ENCODE results near the gene PEX26.
"Not testable (repeated sequence)": the region's sequence is repeated elsewhere in the genome, so short reads cannot be mapped to it uniquely, and the experiment has no call there.

Gene PEX26

GRCh38 chr22:18133452-18133851 is 55.7 kb downstream of the PEX26 start:
- no peak for TF ChIP-seq CTCF (IDR thresholded peaks at IDR 0.05; ENCODE audit: insufficient read depth, low read depth, low read length, missing control alignments)
- DNase-seq (ENCODE audit: low read depth), result peak; percentile 25
- no peak overlapping the region for H3K4me3 ChIP-seq (ENCODE audit: low read length)

GRCh38 chr22:18136563-18137320 is 59.0 kb downstream of the PEX26 start:
- no peak overlapping the region for H3K4me3 ChIP-seq (ENCODE audit: low read length)
- no peak for DNase-seq (ENCODE audit: low read depth)
- no peak for TF ChIP-seq CTCF (IDR thresholded peaks at IDR 0.05; ENCODE audit: insufficient read depth, low read depth, low read length, missing control alignments)

GRCh38 chr22:18141004-18141403 is 63.2 kb downstream of the PEX26 start:
- DNase-seq (ENCODE audit: low read depth); H3K4me3 ChIP-seq (ENCODE audit: low read length): not testable (repeated sequence)

- H3K4me3 ChIP-seq (ENCODE audit: low read length), result no peak overlapping the region
- no peak for DNase-seq (ENCODE audit: low read depth)
- no peak for TF ChIP-seq CTCF (IDR thresholded peaks at IDR 0.05; ENCODE audit: insufficient read depth, low read depth, low read length, missing control alignments)
Observed at GRCh38 chr22:18144105-18144504, 66.3 kb downstream of the PEX26 start.

- H3K4me3 ChIP-seq (ENCODE audit: low read length), result no peak overlapping the region
- no peak for DNase-seq (ENCODE audit: low read depth)
- no peak for TF ChIP-seq CTCF (IDR thresholded peaks at IDR 0.05; ENCODE audit: insufficient read depth, low read depth, low read length, missing control alignments)
Observed at GRCh38 chr22:18145676-18146388, 68.0 kb downstream of the PEX26 start.

GRCh38 chr22:18146389-18146753 is 68.6 kb downstream of the PEX26 start:
- no peak for DNase-seq (ENCODE audit: low read depth)
- no peak overlapping the region for H3K4me3 ChIP-seq (ENCODE audit: low read length)
- TF ChIP-seq CTCF (IDR thresholded peaks at IDR 0.05; ENCODE audit: insufficient read depth, low read depth, low read length, missing control alignments), result no peak

GRCh38 chr22:18147791-18148190 is 70.0 kb downstream of the PEX26 start:
- no peak for DNase-seq (ENCODE audit: low read depth)
- TF ChIP-seq CTCF (IDR thresholded peaks at IDR 0.05; ENCODE audit: insufficient read depth, low read depth, low read length, missing control alignments), result no peak
- H3K4me3 ChIP-seq (ENCODE audit: low read length), result no peak overlapping the region

Measured in epithelial cell of esophagus (primary cell).